Ishikawa (cell line): ENCODE measurements around the gene OSGIN1.

ENCODE experiments used
- CEBPB ChIP-seq: IDR thresholded peaks from 2 replicates; pipeline ENCODE4 v1.6.1; 2012
- CREB1 ChIP-seq: IDR thresholded peaks from 2 replicates; pipeline ENCODE4 v1.6.1; 2012; ENCODE audit warnings: low read depth
- EGR1 ChIP-seq: IDR thresholded peaks from 2 replicates; pipeline ENCODE4 v1.6.1; 2012
- EP300 ChIP-seq: IDR thresholded peaks from 2 replicates; pipeline ENCODE4 v1.6.1; 2012; ENCODE audit warnings: borderline replicate concordance
- FOXM1 ChIP-seq: IDR thresholded peaks from 2 replicates; pipeline ENCODE4 v1.6.1; 2012; ENCODE audit warnings: low read depth, borderline replicate concordance
- MAX ChIP-seq: IDR thresholded peaks from 2 replicates; pipeline ENCODE4 v1.6.1; 2012
- NFIC ChIP-seq: IDR thresholded peaks from 2 replicates; pipeline ENCODE4 v1.6.1; 2012
- RAD21 ChIP-seq: IDR thresholded peaks from 2 replicates; pipeline ENCODE4 v1.6.1; 2012; ENCODE audit warnings: low read depth
- REST ChIP-seq: IDR thresholded peaks from 2 replicates; pipeline ENCODE4 v1.6.1; 2012; ENCODE audit warnings: low read depth, mild to moderate bottlenecking
- TAF1 ChIP-seq: IDR thresholded peaks from 2 replicates; pipeline ENCODE4 v1.6.1; 2012; ENCODE audit warnings: low read depth, mild to moderate bottlenecking
- TCF12 ChIP-seq: IDR thresholded peaks from 2 replicates; pipeline ENCODE4 v1.6.1; 2012; ENCODE audit warnings: low read depth
- TEAD4 ChIP-seq: IDR thresholded peaks from 2 replicates; pipeline ENCODE4 v1.6.1; 2012
- YY1 ChIP-seq: IDR thresholded peaks from 2 replicates; pipeline ENCODE4 v1.6.1; 2012; ENCODE audit warnings: low read depth
- ZBTB7A ChIP-seq: IDR thresholded peaks from 2 replicates; pipeline ENCODE4 v1.6.1; 2012; ENCODE audit warnings: low read depth
- TF ChIP-seq, protein P1 (sequence below): IDR thresholded peaks from 2 replicates; pipeline ENCODE4 v1.6.1; 2012

The OSGIN1 gene

DNA sequence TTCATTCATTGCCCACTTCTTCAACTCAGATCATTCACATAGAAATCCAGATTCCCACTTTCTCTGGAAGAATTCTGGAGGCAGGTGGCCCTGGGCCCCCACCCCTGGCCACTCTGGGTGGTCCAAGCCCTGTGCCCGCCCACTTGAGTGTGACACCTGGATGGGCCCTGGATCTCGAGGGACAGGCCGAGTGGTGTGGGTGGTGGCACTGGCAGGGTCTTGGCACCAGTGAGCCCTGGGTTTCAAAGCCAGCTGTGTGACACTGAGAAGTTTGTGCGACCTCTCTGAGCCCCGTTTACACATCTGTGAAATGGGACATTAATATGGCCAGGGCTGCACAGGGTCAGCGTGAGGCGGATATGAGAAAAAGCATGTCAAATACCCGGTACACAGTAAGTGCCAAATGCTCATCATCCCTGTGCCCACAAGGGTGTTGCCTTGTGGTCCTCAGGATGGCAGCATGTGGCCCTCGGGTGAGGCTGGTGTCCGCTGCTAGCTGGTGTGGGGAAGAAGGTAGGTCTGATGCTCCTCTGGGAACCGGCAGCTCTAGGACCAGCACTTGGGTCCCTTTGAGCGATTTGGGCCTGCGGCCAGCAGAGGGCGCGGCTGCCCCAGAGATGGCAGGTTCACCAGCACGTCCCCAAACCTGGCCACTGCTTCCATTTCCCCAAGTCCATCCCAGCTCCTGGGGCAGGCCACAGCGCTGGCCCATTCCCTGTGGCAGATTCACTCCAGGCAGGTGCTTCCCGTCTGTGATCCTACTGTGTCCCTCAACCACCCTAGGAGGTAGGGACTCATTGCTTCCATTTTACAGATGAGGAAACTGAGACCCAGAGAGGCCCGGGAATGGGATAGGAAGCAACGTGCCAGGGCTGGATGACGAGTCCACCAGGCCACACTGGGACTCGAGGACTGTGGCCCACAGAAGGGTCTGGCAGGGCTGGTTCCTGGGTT, 3.6 kb downstream of the OSGIN1 start:
- TF ChIP-seq CEBPB (no peak), RAD21 (peak; percentile 90), MAX (no peak)

GRCh38 chr16:83957296-83957855, 4.3 kb downstream of the OSGIN1 start:
- TF ChIP-seq TEAD4 (no peak), EP300 (no peak), YY1 (no peak), CREB1 (no peak)

DNA sequence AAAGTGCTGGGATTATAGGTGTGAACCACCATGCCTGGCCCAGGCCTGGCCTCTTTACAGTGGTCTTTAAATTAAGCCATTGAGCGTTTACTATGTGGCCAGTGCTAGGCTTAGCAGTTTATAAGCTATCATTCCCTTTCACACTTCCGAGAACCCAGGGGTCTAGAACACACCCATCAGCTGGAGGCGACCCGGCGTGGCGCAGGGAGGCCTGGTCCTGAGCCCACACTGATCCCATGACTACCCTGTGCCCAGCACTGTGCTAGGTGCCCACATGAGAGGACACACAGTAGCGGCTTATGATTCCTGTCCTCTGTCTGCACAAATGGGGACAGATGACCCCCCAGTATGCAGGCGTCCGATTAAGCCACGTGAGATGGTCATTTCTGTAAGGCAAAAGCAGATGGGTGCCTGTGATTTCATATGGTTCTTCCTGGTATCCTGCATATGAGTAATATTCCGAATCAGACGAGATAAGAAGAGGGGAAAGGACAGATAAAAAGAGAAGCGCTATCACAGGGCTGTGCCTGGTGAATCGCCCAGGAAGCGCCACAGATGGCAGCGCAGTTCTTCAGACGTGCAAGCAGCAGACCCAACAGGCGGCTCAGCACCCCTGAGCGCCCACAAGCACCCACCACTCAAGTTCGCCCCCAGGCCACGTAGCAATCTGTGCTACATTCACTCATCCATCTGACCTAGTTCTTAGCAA, 5.3 kb downstream of the OSGIN1 start:
- no peak for TF ChIP-seq CEBPB
- no peak for TF ChIP-seq ZBTB7A
- no peak for TF ChIP-seq MAX
- TF ChIP-seq, protein P1, sequence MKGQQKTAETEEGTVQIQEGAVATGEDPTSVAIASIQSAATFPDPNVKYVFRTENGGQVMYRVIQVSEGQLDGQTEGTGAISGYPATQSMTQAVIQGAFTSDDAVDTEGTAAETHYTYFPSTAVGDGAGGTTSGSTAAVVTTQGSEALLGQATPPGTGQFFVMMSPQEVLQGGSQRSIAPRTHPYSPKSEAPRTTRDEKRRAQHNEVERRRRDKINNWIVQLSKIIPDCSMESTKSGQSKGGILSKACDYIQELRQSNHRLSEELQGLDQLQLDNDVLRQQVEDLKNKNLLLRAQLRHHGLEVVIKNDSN = no peak
- no peak for TF ChIP-seq TCF12
- no peak for TF ChIP-seq NFIC
- no peak for TF ChIP-seq TEAD4
- no peak for TF ChIP-seq EP300
- TF ChIP-seq FOXM1 = no peak
- TF ChIP-seq TAF1 = no peak
- TF ChIP-seq CREB1 = no peak
- TF ChIP-seq REST = no peak
- no peak for TF ChIP-seq YY1
- no peak for TF ChIP-seq RAD21
- TF ChIP-seq EGR1 = no peak

DNA sequence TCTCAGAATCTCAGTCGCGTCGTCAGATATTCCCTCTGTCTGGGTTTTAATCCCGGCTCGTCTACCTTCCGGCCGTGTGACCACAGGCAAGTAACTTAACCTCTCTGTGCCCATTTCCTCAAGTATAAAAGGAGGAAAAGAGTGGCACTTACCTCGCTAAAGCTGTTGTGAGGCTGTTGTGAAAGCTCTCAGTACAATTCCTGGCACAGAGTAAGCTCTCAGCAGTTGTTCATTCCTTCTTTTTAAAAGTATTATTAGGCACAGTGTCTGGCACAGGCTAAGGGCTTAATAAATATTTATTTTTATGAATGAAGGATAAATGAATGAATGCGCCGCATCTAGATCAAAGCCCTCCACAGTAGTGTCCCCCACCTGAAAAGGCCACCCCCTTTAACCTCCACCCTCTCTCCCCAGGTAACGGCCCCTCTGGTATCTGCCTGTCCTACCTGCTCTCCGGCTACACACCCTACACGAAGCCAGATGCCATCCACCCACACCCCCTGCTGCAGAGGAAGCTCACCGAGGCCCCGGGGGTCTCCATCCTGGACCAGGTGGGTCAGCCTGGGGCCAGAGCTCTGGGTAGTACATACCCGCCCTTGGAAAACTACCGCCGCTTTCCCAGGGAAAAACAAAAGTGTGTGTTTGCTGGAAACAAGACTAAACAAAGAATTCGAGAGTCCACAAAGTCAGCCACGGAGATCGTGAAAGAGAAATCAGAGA, 6.0 kb downstream of the OSGIN1 start:
- TF ChIP-seq TEAD4 (no peak), TAF1 (no peak), EP300 (no peak), TCF12 (no peak), CREB1 (no peak), EGR1 (no peak)
- TF ChIP-seq, protein P1 = no peak

DNA sequence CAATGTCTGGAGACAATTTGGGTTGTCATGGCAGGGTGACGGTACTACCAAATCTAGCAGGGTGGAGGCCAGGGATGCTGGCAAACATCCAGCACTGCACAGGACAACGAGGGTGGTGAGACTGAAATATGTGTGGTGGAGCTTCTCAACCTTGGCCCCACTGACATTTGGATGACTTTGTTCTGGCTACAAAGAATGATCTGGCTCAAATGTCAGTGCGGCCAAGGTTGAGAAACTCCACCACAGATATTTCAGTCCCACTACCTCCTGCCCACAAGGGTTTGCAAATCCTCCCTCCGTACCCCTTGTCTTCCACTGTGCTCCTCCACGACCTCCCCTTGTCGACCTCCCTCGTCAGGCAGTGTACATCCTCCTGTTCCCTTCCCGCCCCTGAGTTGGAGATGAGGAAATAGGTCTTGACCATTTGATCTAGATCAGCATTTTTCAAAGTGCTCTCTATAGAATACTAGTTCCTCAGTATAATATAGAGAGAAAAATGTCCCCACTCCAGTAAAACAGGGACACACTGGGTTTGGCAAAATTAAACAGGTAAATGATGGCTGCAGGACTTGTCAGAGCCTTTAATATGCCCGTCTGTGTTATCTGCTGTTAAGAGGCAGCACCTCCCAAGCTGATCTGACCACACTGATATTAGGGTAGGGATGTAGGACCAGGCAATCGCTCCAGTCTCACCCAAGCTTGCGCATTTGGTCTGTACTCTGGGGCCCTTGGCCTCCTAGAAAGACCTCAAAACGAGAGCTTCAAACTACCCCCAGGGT, 6.8 kb downstream of the OSGIN1 start:
- TF ChIP-seq TCF12 = no peak
- no peak for TF ChIP-seq RAD21
- TF ChIP-seq, protein P1 = no peak
- no peak for TF ChIP-seq YY1
- no peak for TF ChIP-seq CEBPB
- TF ChIP-seq ZBTB7A = no peak
- no peak for TF ChIP-seq TAF1
- TF ChIP-seq EGR1 = no peak
- TF ChIP-seq TEAD4 = no peak
- no peak for TF ChIP-seq NFIC
- TF ChIP-seq REST = no peak
- no peak for TF ChIP-seq MAX
